Adipocyte (in vitro differentiated cells): Measurements from ENCODE around the gene DPEP1.

Experiments used
- DNase-seq: peaks from one replicate; pipeline ENCODE4 v3.0.0-alpha.2; 2015; ENCODE audit warnings: low read depth
- H3K27me3 ChIP-seq: replicated peaks from 2 replicates; pipeline ENCODE4 v1.7.0; 2013; ENCODE audit warnings: mild to moderate bottlenecking, low read length, moderate library complexity; ENCODE audit not compliant: control insufficient read depth, insufficient read depth
- H3K36me3 ChIP-seq: 2 replicates; pipeline ENCODE4 v1.7.0; 2013; ENCODE audit warnings: low read length, mild to moderate bottlenecking, moderate library complexity; ENCODE audit not compliant: control insufficient read depth, insufficient read depth, severe bottlenecking
- H3K4me1 ChIP-seq: 2 replicates; pipeline ENCODE4 v1.7.0; 2013; ENCODE audit warnings: mild to moderate bottlenecking, low read length, moderate library complexity; ENCODE audit not compliant: control insufficient read depth, insufficient read depth
- H3K4me3 ChIP-seq: 2 replicates; pipeline ENCODE4 v1.7.0; 2013; ENCODE audit warnings: mild to moderate bottlenecking, low read length, moderate library complexity
- H3K9ac ChIP-seq: 2 replicates; pipeline ENCODE4 v1.7.0; 2013; ENCODE audit warnings: mild to moderate bottlenecking, low read length, moderate library complexity
- H3K9me3 ChIP-seq: 2 replicates; pipeline ENCODE4 v1.7.0; 2013; ENCODE audit warnings: mild to moderate bottlenecking, low read length, moderate library complexity; ENCODE audit not compliant: control insufficient read depth

The DPEP1 gene

GRCh38 chr16:89602952-89603590, 10.4 kb upstream of the DPEP1 start:
- H3K27me3 ChIP-seq = peaks cover 16% of the 10 kb centered on the region
- no peaks in the 10 kb centered on the region for H3K9me3 ChIP-seq
- H3K4me1 ChIP-seq = peaks cover 11% of the 10 kb centered on the region
- H3K4me3 ChIP-seq = no peak overlapping the region
- DNase-seq = no peak
- no peaks in the 10 kb centered on the region for H3K36me3 ChIP-seq
- H3K9ac ChIP-seq = no peak overlapping the region

DNA sequence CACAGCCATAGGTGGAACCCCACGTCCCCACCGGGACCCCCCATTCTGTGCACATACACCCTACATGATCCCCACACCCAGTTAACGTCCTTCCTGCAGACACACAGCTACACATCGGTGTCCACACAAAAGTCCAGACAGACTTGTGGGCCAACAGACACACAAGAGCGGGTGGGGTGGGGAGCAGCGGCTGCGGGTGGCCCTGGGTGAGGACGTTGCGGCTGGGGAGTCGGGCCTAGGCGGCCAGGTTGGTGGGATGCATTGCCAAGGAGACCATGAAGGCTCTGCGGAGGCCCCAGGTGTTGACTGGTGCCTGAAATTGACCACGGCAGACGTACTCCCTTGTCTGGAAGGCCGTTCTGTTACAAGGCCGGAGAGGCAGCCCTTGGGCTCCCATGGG, 8.7 kb upstream of the DPEP1 start:
- H3K27me3 ChIP-seq = peaks cover 18% of the 10 kb centered on the region
- DNase-seq = no peak
- H3K9me3 ChIP-seq = no peaks in the 10 kb centered on the region
- H3K4me3 ChIP-seq = no peak overlapping the region
- H3K4me1 ChIP-seq = peaks cover 11% of the 10 kb centered on the region
- H3K9ac ChIP-seq = no peak overlapping the region
- H3K36me3 ChIP-seq = no peaks in the 10 kb centered on the region

GRCh38 chr16:89605186-89605970, 8.1 kb upstream of the DPEP1 start:
- H3K9ac ChIP-seq = no peak overlapping the region
- H3K9me3 ChIP-seq = no peaks in the 10 kb centered on the region
- H3K27me3 ChIP-seq = peaks cover 18% of the 10 kb centered on the region
- H3K4me3 ChIP-seq = no peak overlapping the region
- no peaks in the 10 kb centered on the region for H3K36me3 ChIP-seq
- H3K4me1 ChIP-seq = peaks cover 11% of the 10 kb centered on the region
- DNase-seq = no peak

DNA sequence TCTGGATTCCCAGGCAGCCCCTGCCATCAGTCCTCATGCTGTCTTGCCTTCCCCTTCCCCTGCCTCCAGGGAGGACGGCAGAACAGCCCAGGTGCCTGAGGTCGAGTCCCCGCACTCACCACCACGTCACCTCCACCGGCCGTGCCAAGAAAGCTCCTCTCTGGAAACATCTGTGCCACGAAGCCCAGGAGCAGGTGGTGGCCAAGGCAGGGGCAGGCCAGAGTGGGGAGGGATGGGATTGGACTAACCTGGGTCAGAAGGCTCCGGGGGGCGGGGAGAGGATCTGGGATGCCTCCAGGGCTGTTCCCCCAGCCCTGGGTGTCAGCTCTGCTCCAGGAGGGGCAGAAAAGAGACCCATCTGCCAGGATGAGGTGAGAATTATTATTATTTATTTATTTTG, 7.4 kb upstream of the DPEP1 start:
- H3K36me3 ChIP-seq = no peaks in the 10 kb centered on the region
- peaks cover 18% of the 10 kb centered on the region for H3K27me3 ChIP-seq
- no peak overlapping the region for H3K4me3 ChIP-seq
- H3K9me3 ChIP-seq = no peaks in the 10 kb centered on the region
- no peak for DNase-seq
- no peak overlapping the region for H3K9ac ChIP-seq
- H3K4me1 ChIP-seq = peaks cover 8% of the 10 kb centered on the region

GRCh38 chr16:89607453-89607852, 6.0 kb upstream of the DPEP1 start:
- Histone ChIP-seq H3K4me3 (no peak overlapping the region), H3K36me3 (no peaks in the 10 kb centered on the region), H3K4me1 (peaks cover 3% of the 10 kb centered on the region), H3K27me3 (peaks cover 20% of the 10 kb centered on the region), H3K9ac (no peak overlapping the region), H3K9me3 (no peaks in the 10 kb centered on the region)
- DNase-seq = no peak

GRCh38 chr16:89607937-89608740, 5.3 kb upstream of the DPEP1 start:
- H3K36me3 ChIP-seq = no peaks in the 10 kb centered on the region
- H3K9me3 ChIP-seq = no peaks in the 10 kb centered on the region
- no peak for DNase-seq
- H3K4me3 ChIP-seq = no peak overlapping the region
- H3K4me1 ChIP-seq = no peaks in the 10 kb centered on the region
- H3K9ac ChIP-seq = no peak overlapping the region
- peaks cover 26% of the 10 kb centered on the region for H3K27me3 ChIP-seq

- no peak overlapping the region for H3K9ac ChIP-seq
- H3K4me3 ChIP-seq = no peak overlapping the region
- no peak for DNase-seq
- H3K9me3 ChIP-seq = no peaks in the 10 kb centered on the region
- peaks cover 27% of the 10 kb centered on the region for H3K27me3 ChIP-seq
- no peaks in the 10 kb centered on the region for H3K36me3 ChIP-seq
- no peaks in the 10 kb centered on the region for H3K4me1 ChIP-seq
These were observed 3.4 kb upstream of the DPEP1 start for GRCh38 chr16:89610108-89610453.

GRCh38 chr16:89612415-89613166, 851 bp upstream of the DPEP1 start:
- no peak overlapping the region for H3K9ac ChIP-seq
- H3K9me3 ChIP-seq = no peaks in the 10 kb centered on the region
- no peak overlapping the region for H3K4me3 ChIP-seq
- H3K4me1 ChIP-seq = no peaks in the 10 kb centered on the region
- DNase-seq = no peak
- H3K27me3 ChIP-seq = peaks cover 24% of the 10 kb centered on the region
- no peaks in the 10 kb centered on the region for H3K36me3 ChIP-seq

DNA sequence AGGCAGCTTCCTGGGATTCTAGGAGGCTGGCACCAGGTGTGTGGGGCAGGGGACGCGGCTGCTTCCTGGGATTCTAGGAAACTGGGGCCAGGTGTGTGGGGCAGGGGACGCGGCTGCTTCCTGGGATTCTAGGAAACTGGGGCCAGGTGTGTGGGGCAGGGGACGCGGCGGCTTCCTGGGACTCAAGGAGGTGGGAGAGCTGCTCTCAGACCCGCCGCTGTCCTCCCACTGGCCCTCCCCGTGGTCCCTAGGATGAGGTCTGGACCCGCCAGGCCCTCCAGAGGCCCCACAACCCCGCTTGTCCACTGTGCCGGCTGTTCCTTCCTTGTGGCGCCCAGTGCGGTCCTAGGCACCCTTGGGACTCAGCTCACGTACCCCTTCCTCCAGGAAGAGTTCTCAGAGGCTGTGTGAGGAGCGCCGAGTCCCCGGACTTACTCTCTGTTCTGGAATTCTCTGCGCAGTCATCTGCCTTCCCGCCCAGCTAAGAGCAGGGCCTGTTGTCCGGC, 565 bp downstream of the DPEP1 start:
- no peak for DNase-seq
- H3K27me3 ChIP-seq = peaks cover 17% of the 10 kb centered on the region

DNA sequence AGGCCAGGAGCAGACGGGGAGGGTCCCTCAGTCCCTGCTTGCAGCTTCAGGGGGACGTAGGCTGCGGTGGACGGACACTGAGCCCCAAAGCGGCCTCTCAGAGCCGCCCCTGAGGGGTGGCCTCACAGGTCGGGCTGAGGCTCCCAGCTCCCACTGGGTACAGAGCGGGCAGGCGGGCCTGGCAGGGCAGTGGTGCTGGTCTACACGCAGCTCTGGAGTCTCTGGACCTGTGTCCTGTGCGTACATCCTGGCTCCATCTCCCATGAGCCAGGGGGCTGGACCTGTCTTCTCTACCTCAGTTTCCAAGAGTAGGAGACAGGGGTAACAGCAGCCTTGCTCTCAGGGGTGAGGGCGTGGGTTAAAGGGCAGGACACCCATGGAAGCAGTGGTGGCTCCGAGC, 1.7 kb downstream of the DPEP1 start:
- H3K27me3 ChIP-seq = peaks cover 17% of the 10 kb centered on the region
- peaks cover 9% of the 10 kb centered on the region for H3K4me1 ChIP-seq
- H3K4me3 ChIP-seq = no peak overlapping the region
- no peaks in the 10 kb centered on the region for H3K36me3 ChIP-seq
- DNase-seq = no peak
- H3K9ac ChIP-seq = no peak overlapping the region
- no peaks in the 10 kb centered on the region for H3K9me3 ChIP-seq

More for the DNA sequence above, 565 bp downstream of the DPEP1 start:
- Histone ChIP-seq H3K4me3 (no peak overlapping the region), H3K9me3 (no peaks in the 10 kb centered on the region), H3K36me3 (no peaks in the 10 kb centered on the region), H3K9ac (no peak overlapping the region), H3K4me1 (peaks cover 5% of the 10 kb centered on the region)
